ENCODE measurements around the gene PRDM16.

The PRDM16 gene

DNA sequence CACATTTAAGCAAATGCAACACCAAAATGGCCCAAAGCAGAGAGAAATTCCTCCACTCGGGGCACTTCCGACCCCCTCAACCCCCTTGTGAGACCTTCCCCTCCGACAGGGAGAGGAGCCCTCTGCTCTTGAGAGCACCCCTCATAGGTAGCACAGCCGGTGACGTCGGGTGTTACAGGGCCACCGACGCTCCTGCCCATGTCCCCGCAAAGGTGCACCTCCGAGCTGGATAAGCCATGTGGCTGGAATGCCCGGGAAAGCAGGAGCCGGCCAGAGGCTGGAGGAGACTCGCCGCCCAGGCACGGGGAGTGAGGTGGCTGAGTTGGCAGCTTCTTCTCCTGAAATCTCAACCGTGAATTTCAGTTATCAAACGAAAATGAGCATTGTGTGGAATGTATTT is 318.4 kb downstream of the PRDM16 start:
- H3K4me2 ChIP-seq (ENCODE audit: insufficient read depth, low read length, poor library complexity, severe bottlenecking), result no peak overlapping the region
- no CpG with 5 or more reads among the region's 17 CpGs for WGBS, 2 donors (ENCODE audit: extremely low coverage in 2 of 2, insufficient read length in 2 of 2, insufficient replicate concordance in 1 of 2)
- no peak overlapping the region for H2BK120ac ChIP-seq (ENCODE audit: low read depth, low read length)
- H3K4ac ChIP-seq (ENCODE audit: low read length), result no peak overlapping the region
- H2AK5ac ChIP-seq (ENCODE audit: low read depth, low read length), result no peak overlapping the region
- no peak overlapping the region for H2AFZ ChIP-seq (ENCODE audit: low read length)
- H3K4me1 ChIP-seq (ENCODE audit: control insufficient read depth in 2 of 2, insufficient read depth in 1 of 2, low read depth in 1 of 2, low read length in 2 of 2), result peaks cover 0 to 3% of the 10 kb centered on the region in 2 donors
- H3K14ac ChIP-seq (ENCODE audit: low read length), result no peak overlapping the region
- no peaks in the 10 kb centered on the region for H3K36me3 ChIP-seq (replicated peaks in 1 of 2; ENCODE audit: control insufficient read depth in 2 of 2, insufficient read depth in 2 of 2, low read length in 2 of 2)
- no peak overlapping the region for H4K91ac ChIP-seq (ENCODE audit: low read depth, low read length, poor library complexity)
- no peaks in the 10 kb centered on the region for H3K79me1 ChIP-seq (ENCODE audit: low read depth, low read length)
- H3K23ac ChIP-seq (ENCODE audit: low read depth, low read length, poor library complexity), result peak overlapping the region; percentile 35
- H3K27me3 ChIP-seq (ENCODE audit: control insufficient read depth in 3 of 3, insufficient read depth in 3 of 3, low read depth in 1 of 3, low read length in 3 of 3), result peaks cover 0 to 66% (median 45%) of the 10 kb centered on the region in 3 experiments
- no peak overlapping the region for H3K27ac ChIP-seq (replicated peaks; ENCODE audit: low read length)
- no peak overlapping the region for H2BK12ac ChIP-seq (ENCODE audit: low read length)
- no peaks in the 10 kb centered on the region for H3K9me3 ChIP-seq (replicated peaks in 1 of 2; ENCODE audit: control insufficient read depth in 2 of 2, insufficient read depth in 1 of 2, low read depth in 1 of 2, low read length in 2 of 2)
- H3K9ac ChIP-seq (ENCODE audit: low read depth, low read length, poor library complexity), result no peak overlapping the region
- DNase-seq (ENCODE audit: low spot score), result no peak
- H4K8ac ChIP-seq (ENCODE audit: low read depth, low read length), result no peak overlapping the region
- no peak overlapping the region for H2BK15ac ChIP-seq (ENCODE audit: low read length)
- H3K4me3 ChIP-seq (ENCODE audit: low read length in 2 of 2), result no peak overlapping the region
- H3K18ac ChIP-seq (ENCODE audit: low read length), result no peak overlapping the region
- no peak overlapping the region for H2BK5ac ChIP-seq (ENCODE audit: low read length)

DNA sequence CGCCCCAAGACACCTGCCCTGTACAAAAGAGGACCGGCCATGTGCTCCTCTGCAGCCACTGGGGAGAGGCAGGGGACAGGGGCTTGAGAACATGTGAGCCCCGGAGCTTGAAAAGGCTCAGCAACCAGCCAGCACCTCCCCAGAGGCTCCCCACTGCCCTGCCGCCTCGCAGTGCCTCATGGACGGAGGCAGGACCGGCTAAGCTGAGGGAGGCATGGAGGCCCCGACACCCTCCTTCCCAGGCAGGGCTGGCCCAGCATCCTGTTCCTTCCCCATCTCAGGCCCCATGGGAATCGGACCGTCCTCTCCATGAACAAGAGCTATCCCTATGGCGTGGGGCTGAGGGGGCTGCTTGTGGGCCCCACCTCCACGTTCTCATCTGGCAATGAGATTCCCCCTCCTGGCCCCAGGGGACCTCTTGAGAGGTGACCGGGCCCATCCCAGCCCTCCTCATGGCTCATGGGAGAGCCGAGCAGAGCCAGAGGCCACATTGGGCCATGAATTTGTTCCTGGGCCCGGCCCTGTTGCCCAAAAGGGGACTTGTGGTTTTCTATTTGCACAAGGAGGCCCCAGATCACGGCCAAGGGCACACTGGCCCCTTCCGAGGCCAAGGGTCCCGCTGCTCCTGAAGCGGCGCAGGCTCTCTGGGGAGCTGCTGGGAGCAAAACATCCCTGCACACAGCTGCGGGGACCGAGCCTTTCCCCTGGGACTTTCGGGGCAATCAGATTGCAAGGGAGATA is 320.3 kb downstream of the PRDM16 start:
- no peaks in the 10 kb centered on the region for H3K79me1 ChIP-seq (ENCODE audit: low read depth, low read length)
- H4K91ac ChIP-seq (ENCODE audit: low read depth, low read length, poor library complexity), result no peak overlapping the region
- no peak overlapping the region for H3K9ac ChIP-seq (ENCODE audit: low read depth, low read length, poor library complexity)
- no peak overlapping the region for H3K4me2 ChIP-seq (ENCODE audit: insufficient read depth, low read length, poor library complexity, severe bottlenecking)
- H2BK15ac ChIP-seq (ENCODE audit: low read length), result no peak overlapping the region
- H2BK5ac ChIP-seq (ENCODE audit: low read length), result no peak overlapping the region
- no peak overlapping the region for H2BK120ac ChIP-seq (ENCODE audit: low read depth, low read length)
- H3K4me1 ChIP-seq (ENCODE audit: control insufficient read depth in 2 of 2, insufficient read depth in 1 of 2, low read depth in 1 of 2, low read length in 2 of 2), result peaks cover 2 to 13% of the 10 kb centered on the region in 2 donors
- no peak overlapping the region for H3K23ac ChIP-seq (ENCODE audit: low read depth, low read length, poor library complexity)
- no CpG with 5 or more reads among the region's 23 CpGs for WGBS, 2 donors (ENCODE audit: extremely low coverage in 2 of 2, insufficient read length in 2 of 2, insufficient replicate concordance in 1 of 2)
- H2BK12ac ChIP-seq (ENCODE audit: low read length), result no peak overlapping the region
- peak overlapping the region; percentile 31 for H3K14ac ChIP-seq (ENCODE audit: low read length)
- no peak overlapping the region for H2AK5ac ChIP-seq (ENCODE audit: low read depth, low read length)
- H2AFZ ChIP-seq (ENCODE audit: low read length), result no peak overlapping the region
- no peaks in the 10 kb centered on the region for H3K36me3 ChIP-seq (replicated peaks in 1 of 2; ENCODE audit: control insufficient read depth in 2 of 2, insufficient read depth in 2 of 2, low read length in 2 of 2)
- peak overlapping the region; percentile 82 for H3K18ac ChIP-seq (ENCODE audit: low read length)
- H3K9me3 ChIP-seq (replicated peaks in 1 of 2; ENCODE audit: control insufficient read depth in 2 of 2, insufficient read depth in 1 of 2, low read depth in 1 of 2, low read length in 2 of 2), result no peaks in the 10 kb centered on the region
- H3K4ac ChIP-seq (ENCODE audit: low read length), result no peak overlapping the region
- H3K27me3 ChIP-seq (ENCODE audit: control insufficient read depth in 3 of 3, insufficient read depth in 3 of 3, low read depth in 1 of 3, low read length in 3 of 3), result peaks cover 2 to 83% (median 62%) of the 10 kb centered on the region in 3 experiments
- DNase-seq (ENCODE audit: low spot score), result no peak
- H3K27ac ChIP-seq (replicated peaks; ENCODE audit: low read length), result no peak overlapping the region
- H4K8ac ChIP-seq (ENCODE audit: low read depth, low read length), result no peak overlapping the region
- H3K4me3 ChIP-seq (ENCODE audit: low read length in 2 of 2), result no peak overlapping the region

DNA sequence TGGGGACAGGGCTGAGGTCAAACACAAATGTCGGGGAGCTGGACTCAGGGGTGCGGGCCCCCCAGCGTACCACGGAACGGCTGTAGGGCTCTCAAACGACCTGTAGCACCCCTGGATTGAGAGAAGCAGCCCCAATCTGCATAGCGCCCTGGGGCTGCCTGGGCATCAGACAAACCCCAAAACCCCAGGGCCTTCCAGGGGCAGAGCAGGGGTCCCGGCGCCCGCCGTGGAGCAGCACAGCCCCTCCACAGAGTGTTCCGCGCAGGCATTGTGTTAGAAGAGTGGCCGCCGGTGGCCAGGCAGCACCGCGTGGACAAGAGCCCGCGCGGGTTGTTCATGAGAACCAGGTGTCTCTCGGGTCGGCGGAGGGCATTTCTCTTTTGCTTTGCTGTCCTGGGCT is 321.3 kb downstream of the PRDM16 start:
- H3K23ac ChIP-seq (ENCODE audit: low read depth, low read length, poor library complexity), result no peak overlapping the region
- H3K4me1 ChIP-seq (ENCODE audit: control insufficient read depth in 2 of 2, insufficient read depth in 1 of 2, low read depth in 1 of 2, low read length in 2 of 2), result peaks cover 2 to 13% of the 10 kb centered on the region in 2 donors
- H4K8ac ChIP-seq (ENCODE audit: low read depth, low read length), result no peak overlapping the region
- H2BK120ac ChIP-seq (ENCODE audit: low read depth, low read length), result no peak overlapping the region
- no peak overlapping the region for H3K4ac ChIP-seq (ENCODE audit: low read length)
- H3K9ac ChIP-seq (ENCODE audit: low read depth, low read length, poor library complexity), result no peak overlapping the region
- H3K4me3 ChIP-seq (ENCODE audit: low read length in 2 of 2), result no peak overlapping the region
- no peak for DNase-seq (ENCODE audit: low spot score)
- peaks cover 5 to 88% (median 72%) of the 10 kb centered on the region in 3 experiments for H3K27me3 ChIP-seq (ENCODE audit: control insufficient read depth in 3 of 3, insufficient read depth in 3 of 3, low read depth in 1 of 3, low read length in 3 of 3)
- H3K14ac ChIP-seq (ENCODE audit: low read length), result no peak overlapping the region
- H3K79me1 ChIP-seq (ENCODE audit: low read depth, low read length), result no peaks in the 10 kb centered on the region
- H2BK5ac ChIP-seq (ENCODE audit: low read length), result no peak overlapping the region
- peak overlapping the region; percentile 26 for H2AK5ac ChIP-seq (ENCODE audit: low read depth, low read length)
- H4K91ac ChIP-seq (ENCODE audit: low read depth, low read length, poor library complexity), result no peak overlapping the region
- H3K36me3 ChIP-seq (replicated peaks in 1 of 2; ENCODE audit: control insufficient read depth in 2 of 2, insufficient read depth in 2 of 2, low read length in 2 of 2), result no peaks in the 10 kb centered on the region
- no peak overlapping the region for H2BK15ac ChIP-seq (ENCODE audit: low read length)
- H3K9me3 ChIP-seq (replicated peaks in 1 of 2; ENCODE audit: control insufficient read depth in 2 of 2, insufficient read depth in 1 of 2, low read depth in 1 of 2, low read length in 2 of 2), result no peaks in the 10 kb centered on the region
- WGBS, 2 donors (ENCODE audit: extremely low coverage in 2 of 2, insufficient read length in 2 of 2, insufficient replicate concordance in 1 of 2), result no CpG with 5 or more reads among the region's 23 CpGs
- peak overlapping the region; percentile 27 for H3K18ac ChIP-seq (ENCODE audit: low read length)
- H3K27ac ChIP-seq (replicated peaks; ENCODE audit: low read length), result no peak overlapping the region
- no peak overlapping the region for H2BK12ac ChIP-seq (ENCODE audit: low read length)
- H3K4me2 ChIP-seq (ENCODE audit: insufficient read depth, low read length, poor library complexity, severe bottlenecking), result no peak overlapping the region
- H2AFZ ChIP-seq (ENCODE audit: low read length), result no peak overlapping the region

- Histone ChIP-seq H3K4me2 (ENCODE audit: insufficient read depth, low read length, poor library complexity, severe bottlenecking) (peak overlapping the region; percentile 26), H2AFZ (ENCODE audit: low read length) (no peak overlapping the region), H3K9ac (ENCODE audit: low read depth, low read length, poor library complexity) (no peak overlapping the region), H3K79me1 (ENCODE audit: low read depth, low read length) (no peaks in the 10 kb centered on the region), H2BK120ac (ENCODE audit: low read depth, low read length) (no peak overlapping the region), H3K18ac (ENCODE audit: low read length) (peak overlapping the region; percentile 20), H3K36me3 (replicated peaks in 1 of 2; ENCODE audit: control insufficient read depth in 2 of 2, insufficient read depth in 2 of 2, low read length in 2 of 2) (no peaks in the 10 kb centered on the region), H3K23ac (ENCODE audit: low read depth, low read length, poor library complexity) (no peak overlapping the region), H2BK15ac (ENCODE audit: low read length) (no peak overlapping the region), H3K14ac (ENCODE audit: low read length) (no peak overlapping the region), H3K4me3 (ENCODE audit: low read length in 2 of 2) (no peak overlapping the region), H3K9me3 (replicated peaks in 1 of 2; ENCODE audit: control insufficient read depth in 2 of 2, insufficient read depth in 1 of 2, low read depth in 1 of 2, low read length in 2 of 2) (no peaks in the 10 kb centered on the region), H2AK5ac (ENCODE audit: low read depth, low read length) (no peak overlapping the region), H4K8ac (ENCODE audit: low read depth, low read length) (no peak overlapping the region), H3K27me3 (ENCODE audit: control insufficient read depth in 3 of 3, insufficient read depth in 3 of 3, low read depth in 1 of 3, low read length in 3 of 3) (peaks cover 5 to 95% (median 86%) of the 10 kb centered on the region in 3 experiments), H3K4me1 (ENCODE audit: control insufficient read depth in 2 of 2, insufficient read depth in 1 of 2, low read depth in 1 of 2, low read length in 2 of 2) (peaks cover 2 to 13% of the 10 kb centered on the region in 2 donors), H3K4ac (ENCODE audit: low read length) (no peak overlapping the region), H2BK5ac (ENCODE audit: low read length) (no peak overlapping the region), H4K91ac (ENCODE audit: low read depth, low read length, poor library complexity) (no peak overlapping the region), H3K27ac (replicated peaks; ENCODE audit: low read length) (no peak overlapping the region), H2BK12ac (ENCODE audit: low read length) (no peak overlapping the region)
- DNase-seq (ENCODE audit: low spot score), result peak; percentile 47
- WGBS, 2 donors (ENCODE audit: extremely low coverage in 2 of 2, insufficient read length in 2 of 2, insufficient replicate concordance in 1 of 2), result no CpG with 5 or more reads among the region's 18 CpGs
Observed at GRCh38 chr1:3391711-3392110, 322.7 kb downstream of the PRDM16 start.

All from neuronal stem cell (in vitro differentiated cells).